Cardiac fibroblast (primary cell): ENCODE measurements around the gene PTPRN2.

ENCODE experiments used
- DNase-seq, 2 donors: peaks; one replicate each; pipeline versions ENCODE4 v3.0.0 to v3.0.0-alpha.2; 2010; ENCODE audit warnings: low read depth in 2 of 2
- H3K4me3 ChIP-seq, 2 donors: replicated peaks in 1 of 2; 1 replicate in 1 of 2; 2 replicates in 1 of 2; pipeline ENCODE4 v1.5.1; 2011; ENCODE audit warnings: low read depth in 2 of 2, low read length in 2 of 2, mild to moderate bottlenecking in 2 of 2, moderate library complexity in 1 of 2
- CTCF ChIP-seq: IDR thresholded peaks from one replicate; pipeline ENCODE4 v1.5.1; 2011; ENCODE audit warnings: low read depth, mild to moderate bottlenecking, low read length, inconsistent platforms

Gene PTPRN2

GRCh38 chr7:157662110-157662791 lies 925.4 kb downstream of the PTPRN2 start:
- no peak overlapping the region for H3K4me3 ChIP-seq
- no peak for DNase-seq
- no peak for TF ChIP-seq CTCF

GRCh38 chr7:157661611-157661975 lies 926.0 kb downstream of the PTPRN2 start:
- no peak for TF ChIP-seq CTCF
- no peak overlapping the region for H3K4me3 ChIP-seq
- DNase-seq, result no peak

- no peak for TF ChIP-seq CTCF
- DNase-seq, result no peak
- H3K4me3 ChIP-seq, result no peak overlapping the region
These were observed 926.5 kb downstream of the PTPRN2 start for GRCh38 chr7:157660971-157661610.

GRCh38 chr7:157658851-157659412 lies 928.7 kb downstream of the PTPRN2 start:
- no peak for TF ChIP-seq CTCF
- H3K4me3 ChIP-seq, result no peak overlapping the region
- DNase-seq, result no peak

- no peak for DNase-seq
- no peak overlapping the region for H3K4me3 ChIP-seq
- TF ChIP-seq CTCF, result no peak
These were observed 929.6 kb downstream of the PTPRN2 start for GRCh38 chr7:157657741-157658740.

GRCh38 chr7:157656195-157656769 lies 931.3 kb downstream of the PTPRN2 start:
- H3K4me3 ChIP-seq, result no peak overlapping the region
- no peak for DNase-seq

More at GRCh38 chr7:157656195-157656769, 931.3 kb downstream of the PTPRN2 start:
- no peak for TF ChIP-seq CTCF
